ENCODE data around the gene OPN5.

OPN5 gene

GRCh38 chr6:47788498-47788884 lies 6.7 kb downstream of the OPN5 start:
- no peak for DNase-seq (ENCODE audit: low read depth)

DNA sequence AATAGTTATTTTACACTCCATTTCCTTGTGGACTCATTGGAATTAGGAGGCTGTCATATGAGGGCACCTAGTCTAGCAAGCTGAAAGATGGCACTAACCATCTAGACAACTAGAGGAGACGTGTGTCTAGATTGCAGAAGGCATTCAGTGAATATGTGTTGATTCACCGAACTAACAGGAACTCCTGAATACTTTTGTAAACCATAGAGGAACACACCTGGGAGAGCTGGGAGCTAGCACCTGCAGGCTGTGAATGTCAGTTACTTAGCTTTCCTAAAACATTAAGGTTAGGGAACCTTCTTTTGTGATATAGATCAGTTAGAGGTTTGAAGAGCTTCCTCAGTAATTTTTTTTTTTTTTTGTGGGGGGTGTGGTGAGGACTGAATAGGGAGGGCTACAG lies 7.7 kb downstream of the OPN5 start:
- DNase-seq (ENCODE audit: low read depth): no peak

GRCh38 chr6:47792216-47792733 lies 10.4 kb downstream of the OPN5 start:
- no peak for DNase-seq (ENCODE audit: low read depth)

- DNase-seq (ENCODE audit: low read depth): no peak
Observed at GRCh38 chr6:47794577-47795135, 12.8 kb downstream of the OPN5 start.

- DNase-seq (ENCODE audit: low read depth): no peak
Observed at GRCh38 chr6:47801984-47802383, 20.2 kb downstream of the OPN5 start.

DNA sequence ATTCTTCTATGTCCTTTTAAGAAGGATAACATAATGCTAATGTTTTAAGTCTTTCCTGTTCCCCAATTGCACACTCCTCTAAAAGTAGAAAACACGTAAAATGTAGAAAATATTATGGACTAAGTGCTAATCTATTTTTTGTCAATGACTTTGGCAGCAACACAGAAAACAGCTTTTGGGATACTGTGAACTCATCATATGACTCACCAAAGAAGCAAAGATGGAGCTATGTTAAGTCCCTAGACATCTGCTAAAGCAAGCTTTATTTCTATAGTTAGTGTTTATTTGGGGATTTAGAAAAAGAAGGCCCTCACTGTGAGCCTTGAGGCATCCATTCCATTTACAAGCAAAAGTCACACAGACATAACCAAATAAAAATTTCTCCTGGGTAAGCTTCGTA lies 23.0 kb downstream of the OPN5 start:
- DNase-seq (ENCODE audit: low read depth): no peak

DNA sequence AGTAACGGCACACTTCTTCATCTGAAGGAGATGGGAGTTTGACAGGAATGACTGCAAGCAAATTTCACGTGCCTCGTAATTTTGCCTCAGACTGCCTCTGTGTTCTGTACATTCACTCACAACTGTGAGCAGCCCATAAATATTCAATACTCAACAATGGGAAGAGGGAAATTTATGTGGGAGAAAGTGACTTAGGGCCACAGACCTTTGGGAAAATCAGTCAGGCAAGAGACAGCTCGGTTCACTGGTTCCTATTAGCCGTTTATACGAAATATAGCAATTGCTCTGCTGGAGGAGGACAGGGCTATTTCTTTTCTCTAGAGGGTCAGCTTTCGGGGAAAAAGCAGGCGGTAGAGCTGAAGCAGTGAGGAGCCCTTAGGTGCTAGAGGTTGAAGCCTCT lies 28.0 kb downstream of the OPN5 start:
- no peak for DNase-seq (ENCODE audit: low read depth)

GRCh38 chr6:47810885-47811284 lies 29.1 kb downstream of the OPN5 start:
- DNase-seq (ENCODE audit: low read depth): no peak

DNA sequence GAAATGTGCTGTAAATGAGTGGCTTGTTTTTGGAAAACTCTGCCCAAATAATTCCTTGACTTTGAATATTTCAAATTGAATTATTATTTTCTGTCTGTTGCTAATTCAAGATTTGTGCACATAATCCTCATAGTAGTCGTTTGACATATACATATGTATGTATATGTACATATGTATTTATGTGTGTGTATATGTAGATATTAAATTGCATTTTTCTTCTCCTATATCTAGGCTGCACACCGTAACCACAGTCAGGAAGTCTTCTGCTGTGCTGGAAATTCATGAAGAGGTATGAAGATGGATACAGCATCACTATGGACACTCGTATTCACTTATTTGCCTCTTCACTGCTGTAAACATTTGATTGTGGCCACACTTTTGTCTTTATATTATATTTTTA lies 29.6 kb downstream of the OPN5 start:
- no peak for DNase-seq (ENCODE audit: low read depth)

GRCh38 chr6:47817749-47818148 lies 35.9 kb downstream of the OPN5 start:
- DNase-seq (ENCODE audit: low read depth): no peak

- no peak for DNase-seq (ENCODE audit: low read depth)
Observed at GRCh38 chr6:47819461-47819860, 37.6 kb downstream of the OPN5 start.

DNA sequence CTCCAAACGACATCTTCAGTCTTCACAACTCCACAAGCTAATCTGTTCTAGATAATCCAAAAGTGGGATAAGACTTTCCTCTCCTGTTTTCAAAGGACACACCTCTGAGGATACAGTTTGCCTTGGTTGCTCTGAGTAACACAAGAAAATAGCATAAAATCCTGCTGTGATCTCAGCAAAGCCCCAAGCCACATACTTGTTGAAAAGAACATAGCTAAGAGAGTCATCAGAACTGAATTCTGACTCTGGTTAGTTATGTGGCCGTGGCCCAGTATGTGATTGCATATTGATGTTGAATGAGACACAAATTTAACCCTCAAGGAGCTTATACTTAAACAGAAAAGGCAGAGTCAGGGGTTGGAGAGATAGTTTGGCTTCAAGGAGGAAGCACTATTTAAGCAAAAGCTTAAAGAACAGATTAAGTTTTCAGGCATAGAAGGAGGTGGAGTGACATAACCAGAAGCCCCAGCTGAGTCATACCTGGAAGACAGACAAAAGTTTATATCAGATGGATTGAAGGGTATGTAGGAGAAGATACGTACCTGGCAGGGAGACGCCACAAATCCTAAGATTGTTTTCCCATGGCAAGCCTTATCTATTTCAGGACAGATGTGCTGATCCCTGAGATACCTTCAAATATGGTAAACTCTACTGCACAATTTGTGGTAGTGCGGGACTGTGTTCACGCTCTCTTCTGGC lies 41.2 kb downstream of the OPN5 start:
- DNase-seq (ENCODE audit: low read depth): no peak

- no peak for DNase-seq (ENCODE audit: low read depth)
Observed at GRCh38 chr6:47832386-47833100, 50.7 kb downstream of the OPN5 start.

DNA sequence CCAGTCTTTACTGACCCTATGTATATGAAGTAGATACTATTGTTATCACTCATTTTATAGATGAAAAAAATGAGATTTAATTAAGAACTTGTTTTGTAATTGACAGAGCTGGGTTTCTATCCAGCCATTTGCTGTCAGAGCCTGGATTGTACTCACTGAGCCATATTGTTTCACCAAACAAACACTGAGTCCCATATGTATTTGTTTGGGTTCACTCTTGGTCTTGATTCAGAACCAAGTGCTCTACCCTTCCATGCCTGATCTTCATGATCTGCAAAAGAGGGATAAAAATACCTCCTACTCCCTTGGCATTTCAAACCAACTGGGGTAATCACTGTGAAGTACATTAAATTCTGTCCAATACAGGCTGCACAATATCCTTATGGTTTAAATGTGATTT lies 52.4 kb downstream of the OPN5 start:
- no peak for DNase-seq (ENCODE audit: low read depth)

- DNase-seq (ENCODE audit: low read depth): no peak
Observed at GRCh38 chr6:47836046-47836445, 54.2 kb downstream of the OPN5 start.

DNA sequence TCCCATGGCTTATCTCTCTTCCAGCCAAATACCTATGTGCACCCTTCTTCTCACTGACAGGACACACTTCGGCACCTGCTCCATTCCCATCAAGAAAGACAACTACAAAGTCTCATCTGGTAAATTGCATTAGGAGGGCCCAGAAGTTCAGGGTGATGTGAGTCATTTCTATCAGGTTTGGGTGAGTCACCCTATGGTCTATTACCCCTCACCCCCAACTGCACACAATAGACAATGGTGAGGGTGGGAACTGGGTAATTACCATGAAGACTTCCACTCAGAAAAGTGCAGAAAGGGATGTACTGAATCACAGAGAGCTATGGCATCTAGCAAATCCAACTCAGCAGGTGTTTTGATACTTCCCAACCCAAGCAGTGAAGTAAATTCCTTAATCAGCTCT lies 54.8 kb downstream of the OPN5 start:
- no peak for DNase-seq (ENCODE audit: low read depth)

DNA sequence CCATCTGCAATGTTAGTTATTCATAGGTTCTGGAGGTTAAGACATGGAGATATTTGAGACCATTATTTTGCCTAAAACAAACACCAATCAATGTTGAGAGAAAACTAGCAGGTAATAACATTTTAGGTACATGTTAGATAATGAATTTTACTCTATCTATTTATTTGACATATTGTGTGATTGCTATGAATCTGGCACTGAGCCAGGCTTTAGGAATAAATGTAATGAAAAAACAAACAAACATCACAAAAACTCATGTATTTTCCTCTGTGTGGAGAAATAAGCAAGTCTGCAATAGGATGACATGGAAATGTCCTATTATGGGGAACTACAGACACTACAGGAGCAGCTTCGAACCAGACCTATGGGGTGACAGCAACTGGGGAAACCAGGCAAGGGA lies 57.8 kb downstream of the OPN5 start:
- DNase-seq (ENCODE audit: low read depth): no peak

DNA sequence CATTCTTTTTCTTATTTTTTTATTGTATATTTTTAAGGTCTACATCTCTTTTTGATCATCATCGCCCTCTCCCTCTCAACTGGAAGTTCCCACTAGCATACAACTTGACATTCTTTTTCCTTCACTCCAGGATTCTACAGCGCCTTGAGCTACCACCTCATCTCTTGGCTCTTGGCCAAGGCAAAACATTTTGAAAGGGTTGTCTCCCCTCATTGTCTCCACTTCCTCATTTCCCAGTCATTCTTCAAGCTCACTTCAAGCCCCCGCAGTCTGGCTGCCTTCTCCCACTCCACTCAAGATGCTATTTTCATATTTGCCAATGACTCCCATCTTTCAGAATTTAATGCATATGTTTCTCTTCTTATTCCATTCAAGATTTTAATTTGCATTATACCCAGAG lies 63.0 kb downstream of the OPN5 start:
- no peak for DNase-seq (ENCODE audit: low read depth)

DNA sequence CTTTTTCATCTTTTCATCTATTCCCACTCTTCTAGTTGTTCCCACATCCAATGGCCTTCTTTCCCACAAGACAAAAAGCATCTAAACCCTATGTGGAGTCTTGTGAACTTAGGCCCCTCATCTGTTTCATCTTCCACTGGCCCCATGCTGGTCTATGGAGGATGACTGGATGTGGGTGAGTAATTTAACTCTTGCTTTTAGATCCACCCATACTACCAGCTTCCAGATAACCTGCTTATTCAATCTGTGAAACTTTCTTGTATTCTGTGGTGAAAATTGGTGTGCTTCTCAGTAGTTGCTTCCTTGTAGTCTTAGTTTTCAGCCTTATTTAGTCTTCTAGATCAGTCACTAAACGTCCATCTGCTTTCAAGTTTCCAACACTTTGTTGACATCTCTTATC lies 64.9 kb downstream of the OPN5 start:
- DNase-seq (ENCODE audit: low read depth): no peak

DNA sequence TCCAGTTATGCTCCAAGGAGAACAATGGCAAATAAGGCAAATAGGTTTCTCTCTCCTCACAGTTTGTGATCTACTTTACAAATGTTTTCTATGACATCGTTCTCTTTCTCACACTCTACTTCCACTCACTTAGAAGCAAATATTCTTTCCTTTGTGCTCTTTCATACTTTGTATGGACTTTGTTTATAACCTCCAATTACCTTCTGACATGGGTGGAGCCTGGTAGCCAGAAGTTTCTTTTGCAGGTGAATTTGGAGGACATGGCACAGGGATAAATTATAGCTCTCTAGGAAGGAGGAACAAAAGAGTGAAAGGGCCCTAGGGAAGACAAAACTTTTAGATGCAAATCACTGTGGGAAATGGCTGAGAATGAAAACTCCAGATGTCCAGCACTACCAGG lies 69.3 kb downstream of the OPN5 start:
- DNase-seq (ENCODE audit: low read depth): no peak

- DNase-seq (ENCODE audit: low read depth): no peak
Observed at GRCh38 chr6:47852727-47853126, 70.9 kb downstream of the OPN5 start.

- no peak for DNase-seq (ENCODE audit: low read depth)
Observed at GRCh38 chr6:47853766-47854165, 71.9 kb downstream of the OPN5 start.

DNA sequence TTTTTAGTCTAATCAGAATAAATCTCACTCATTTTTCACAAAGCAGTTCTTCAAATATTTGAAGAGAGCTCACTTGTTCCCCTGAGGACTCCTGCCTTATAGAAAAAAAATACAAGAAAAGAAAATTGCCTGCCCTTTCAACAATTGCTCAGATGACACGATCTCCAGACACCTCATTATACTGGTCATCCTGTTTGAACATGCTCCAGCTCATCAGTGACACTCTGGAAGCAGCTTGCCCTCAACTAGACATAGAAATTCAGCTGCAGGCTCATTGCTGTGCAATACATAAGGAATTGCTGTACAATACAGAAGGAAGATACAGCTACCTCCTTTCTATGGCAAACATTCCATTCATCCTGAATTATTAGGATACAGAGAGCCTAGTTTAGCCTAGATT lies 73.1 kb downstream of the OPN5 start:
- no peak for DNase-seq (ENCODE audit: low read depth)

DNA sequence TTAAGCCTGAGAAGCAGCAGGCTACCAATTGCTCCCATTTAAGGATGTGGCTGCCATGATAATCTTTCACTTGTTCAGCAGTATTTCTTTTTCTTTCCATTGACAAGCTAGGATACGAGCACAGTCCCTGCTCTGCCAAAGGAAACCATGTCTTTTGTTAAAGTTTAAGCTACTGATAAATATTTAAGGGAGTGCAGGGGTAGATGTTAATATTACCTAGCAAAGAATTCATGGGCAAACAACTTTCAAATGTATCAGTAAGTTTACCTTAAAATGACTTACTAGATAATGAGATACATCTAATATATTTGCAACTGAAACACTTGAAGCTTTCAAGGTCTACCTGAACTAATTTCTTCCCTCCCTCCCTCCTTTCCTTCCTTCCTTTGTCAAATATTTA lies 77.3 kb downstream of the OPN5 start:
- no peak for DNase-seq (ENCODE audit: low read depth)
